Activated naive CD4-positive, alpha-beta T cell treated with Interleukin-2 at 50 U/mL for 16 hours (primary cell): Measurements from ENCODE around the gene MRE11.
"Not testable (repeated sequence)": the region's sequence is repeated elsewhere in the genome, so short reads cannot be mapped to it uniquely, and the experiment has no call there.

ENCODE experiments used
- DNase-seq: peaks from one replicate; pipeline ENCODE4 v3.0.0-alpha.2; 2020

MRE11 gene

GRCh38 chr11:94493281-94494125, at the start of gene MRE11, which contains the start of gene ANKRD49:
MRE11 (minus strand) TSS chr11:94493844; CDS start chr11:94492801, 1,043 bp downstream.
ANKRD49 (plus strand) TSS chr11:94493984; CDS start chr11:94496694, 2,710 bp downstream.
- peak; percentile 97 for DNase-seq

- no peak for DNase-seq
Measured at GRCh38 chr11:94539420-94539819, 45.8 kb upstream of the MRE11 start.

- no peak for DNase-seq
Measured at GRCh38 chr11:94537031-94537600, 43.5 kb upstream of the MRE11 start.

- DNase-seq: no peak
Measured at GRCh38 chr11:94536386-94536785, 42.7 kb upstream of the MRE11 start.

GRCh38 chr11:94533696-94534630, 40.3 kb upstream of the MRE11 start:
- DNase-seq: no peak

GRCh38 chr11:94533206-94533605, 39.6 kb upstream of the MRE11 start:
- no peak for DNase-seq

- no peak for DNase-seq
Measured at GRCh38 chr11:94532211-94532610, 38.6 kb upstream of the MRE11 start.

- no peak for DNase-seq
Measured at GRCh38 chr11:94528551-94528950, 34.9 kb upstream of the MRE11 start.

- no peak for DNase-seq
Measured at GRCh38 chr11:94526645-94527438, 33.2 kb upstream of the MRE11 start.

- DNase-seq: no peak
Measured at GRCh38 chr11:94525546-94526324, 32.1 kb upstream of the MRE11 start.

- DNase-seq: no peak
Measured at GRCh38 chr11:94524341-94524740, 30.7 kb upstream of the MRE11 start.

GRCh38 chr11:94521684-94522083, 28.0 kb upstream of the MRE11 start:
- no peak for DNase-seq

GRCh38 chr11:94519478-94520084, 25.9 kb upstream of the MRE11 start:
- no peak for DNase-seq

- no peak for DNase-seq
Measured at GRCh38 chr11:94518300-94518699, 24.7 kb upstream of the MRE11 start.

- no peak for DNase-seq
Measured at GRCh38 chr11:94516725-94517124, 23.1 kb upstream of the MRE11 start.

GRCh38 chr11:94515398-94515797, 21.8 kb upstream of the MRE11 start:
- DNase-seq: no peak

GRCh38 chr11:94513091-94513490, 19.4 kb upstream of the MRE11 start:
- no peak for DNase-seq

GRCh38 chr11:94511932-94512781, 18.5 kb upstream of the MRE11 start, which contains the start of gene C11orf97:
C11orf97 (plus strand) TSS chr11:94512461; CDS start chr11:94512529, 68 bp downstream.
- DNase-seq: peak; percentile 55

GRCh38 chr11:94507485-94507884, 13.8 kb upstream of the MRE11 start:
- no peak for DNase-seq

- not testable (repeated sequence) for DNase-seq
Measured at GRCh38 chr11:94506513-94506912, 12.9 kb upstream of the MRE11 start.
